Measurements from ENCODE around the gene MACC1. TPM values are rescaled to one million over a fixed set of nuclear protein-coding genes. Genes with fewer than 3 reads are reported as not detected.

The MACC1 gene
- total RNA-seq, 1 donor from 2014 or later = 0.16 TPM

- no peak for DNase-seq
These were observed 12.7 kb upstream of the MACC1 start for GRCh38 chr7:20229646-20230500.

- DNase-seq = no peak
These were observed 11.9 kb upstream of the MACC1 start for GRCh38 chr7:20229081-20229480.

- DNase-seq = no peak
These were observed 11.5 kb upstream of the MACC1 start for GRCh38 chr7:20228654-20229053.

- no peak for DNase-seq
These were observed 10.2 kb upstream of the MACC1 start for GRCh38 chr7:20227291-20227795.

GRCh38 chr7:20226860-20227259 lies 9.7 kb upstream of the MACC1 start:
- no peak for DNase-seq

GRCh38 chr7:20225384-20225783 lies 8.2 kb upstream of the MACC1 start:
- no peak for DNase-seq

- no peak for DNase-seq
These were observed 6.8 kb upstream of the MACC1 start for GRCh38 chr7:20224025-20224424.

GRCh38 chr7:20223356-20223755 lies 6.2 kb upstream of the MACC1 start:
- DNase-seq = no peak

GRCh38 chr7:20222219-20222828 lies 5.1 kb upstream of the MACC1 start:
- no peak for DNase-seq

GRCh38 chr7:20220921-20221547 lies 3.9 kb upstream of the MACC1 start:
- no peak for DNase-seq

- DNase-seq = no peak
These were observed 3.1 kb upstream of the MACC1 start for GRCh38 chr7:20220293-20220761.

- peak; percentile 14 for DNase-seq
These were observed 2.5 kb upstream of the MACC1 start for GRCh38 chr7:20219446-20220292.

GRCh38 chr7:20219062-20219445 lies 1.9 kb upstream of the MACC1 start:
- no peak for DNase-seq

- DNase-seq = no peak
These were observed 1.1 kb upstream of the MACC1 start for GRCh38 chr7:20218279-20218678.

GRCh38 chr7:20216406-20217036 lies 663 bp downstream of the MACC1 start:
- no peak for DNase-seq

GRCh38 chr7:20214921-20215669 lies 2.1 kb downstream of the MACC1 start:
- DNase-seq = no peak

GRCh38 chr7:20214132-20214531 lies 3.1 kb downstream of the MACC1 start:
- no peak for DNase-seq

GRCh38 chr7:20213378-20213777 lies 3.8 kb downstream of the MACC1 start:
- DNase-seq = no peak

GRCh38 chr7:20211376-20211775 lies 5.8 kb downstream of the MACC1 start:
- no peak for DNase-seq

GRCh38 chr7:20208651-20209307 lies 8.4 kb downstream of the MACC1 start:
- DNase-seq = no peak

All from occipital lobe (tissue), 2 donors.